Keratinocyte (primary cell): ENCODE measurements around the gene NR6A1.

Source experiments
- EZH2 ChIP-seq: IDR thresholded peaks from one replicate; pipeline ENCODE4 v1.6.1; 2012; ENCODE audit warnings: inconsistent platforms, mild to moderate bottlenecking, low read length, moderate library complexity
- TF ChIP-seq, protein P1 (sequence below), 3 experiments: IDR thresholded peaks in 1 of 3; conservative IDR thresholded peaks in 1 of 3; optimal IDR thresholded peaks in 1 of 3; 2 replicates in 2 of 3; 3 replicates in 1 of 3; pipeline versions ENCODE3 to v1.5.1; 2011; ENCODE audit warnings: low read length in 3 of 3, mild to moderate bottlenecking in 3 of 3, moderate library complexity in 2 of 3, control low read depth in 1 of 3, inconsistent platforms in 1 of 3; ENCODE audit not compliant: insufficient read depth in 2 of 3; ENCODE audit errors: extremely low read depth in 1 of 3

DNA sequence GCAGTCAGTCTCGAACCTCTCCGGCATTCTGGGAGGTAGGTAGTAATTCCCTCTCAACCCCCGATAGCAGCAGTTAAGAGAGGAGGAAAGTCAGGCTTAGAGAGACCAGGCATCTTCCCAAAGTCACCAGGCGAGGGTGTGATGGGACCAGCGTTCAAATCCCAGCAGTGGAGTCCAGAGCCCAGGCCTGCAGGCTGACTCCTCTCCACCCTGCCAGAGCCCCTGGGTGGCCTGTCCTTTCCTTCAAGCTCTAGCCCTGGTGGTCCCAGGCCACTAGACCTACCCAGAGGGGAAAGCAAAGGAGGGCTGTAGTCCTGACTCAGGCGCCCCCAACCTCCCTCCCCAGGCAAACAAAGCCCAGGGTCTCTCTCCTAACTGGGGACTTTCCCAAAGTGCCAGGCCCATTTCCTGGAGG is 259.7 kb downstream of the NR6A1 start:
- TF ChIP-seq, protein P1, sequence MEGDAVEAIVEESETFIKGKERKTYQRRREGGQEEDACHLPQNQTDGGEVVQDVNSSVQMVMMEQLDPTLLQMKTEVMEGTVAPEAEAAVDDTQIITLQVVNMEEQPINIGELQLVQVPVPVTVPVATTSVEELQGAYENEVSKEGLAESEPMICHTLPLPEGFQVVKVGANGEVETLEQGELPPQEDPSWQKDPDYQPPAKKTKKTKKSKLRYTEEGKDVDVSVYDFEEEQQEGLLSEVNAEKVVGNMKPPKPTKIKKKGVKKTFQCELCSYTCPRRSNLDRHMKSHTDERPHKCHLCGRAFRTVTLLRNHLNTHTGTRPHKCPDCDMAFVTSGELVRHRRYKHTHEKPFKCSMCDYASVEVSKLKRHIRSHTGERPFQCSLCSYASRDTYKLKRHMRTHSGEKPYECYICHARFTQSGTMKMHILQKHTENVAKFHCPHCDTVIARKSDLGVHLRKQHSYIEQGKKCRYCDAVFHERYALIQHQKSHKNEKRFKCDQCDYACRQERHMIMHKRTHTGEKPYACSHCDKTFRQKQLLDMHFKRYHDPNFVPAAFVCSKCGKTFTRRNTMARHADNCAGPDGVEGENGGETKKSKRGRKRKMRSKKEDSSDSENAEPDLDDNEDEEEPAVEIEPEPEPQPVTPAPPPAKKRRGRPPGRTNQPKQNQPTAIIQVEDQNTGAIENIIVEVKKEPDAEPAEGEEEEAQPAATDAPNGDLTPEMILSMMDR (optimal IDR thresholded peaks at IDR 0.05 in 1 of 3, IDR thresholded peaks at IDR 0.05 in 1 of 3, conservative IDR thresholded peaks at IDR 0.05 in 1 of 3; ENCODE audit: extremely low read depth in 1 of 3, insufficient read depth in 2 of 3, low read length in 3 of 3), result peak in 1 of 3 experiments; percentile 6
- TF ChIP-seq EZH2, result no peak
